Stimulated activated CD4-positive, alpha-beta T cell treated with anti-CD3 and anti-CD28 coated beads, Interleukin-4, amount 100 ng/mL, for 4 hours (primary cell): Measurements from ENCODE around the gene RCC2.

Source experiments
- DNase-seq, 2 experiments: peaks; one replicate each; pipeline ENCODE4 v3.0.0-alpha.2; 2020

RCC2 gene

GRCh38 chr1:17441993-17442357 lies 2.5 kb upstream of the RCC2 start:
- no peak for DNase-seq

- no peak for DNase-seq
These were observed 2.0 kb upstream of the RCC2 start for GRCh38 chr1:17441265-17441992.

- no peak for DNase-seq
These were observed 1.3 kb upstream of the RCC2 start for GRCh38 chr1:17440827-17441168.

GRCh38 chr1:17440074-17440826 lies 773 bp upstream of the RCC2 start:
- no peak for DNase-seq

GRCh38 chr1:17438318-17439249 lies 893 bp downstream of the RCC2 start:
- DNase-seq: peak; percentile 74 to 80

GRCh38 chr1:17437580-17438317 lies 1.7 kb downstream of the RCC2 start:
- peak; percentile 65 to 70 for DNase-seq

GRCh38 chr1:17437260-17437579 lies 2.3 kb downstream of the RCC2 start:
- no peak for DNase-seq

- no peak for DNase-seq
These were observed 2.9 kb downstream of the RCC2 start for GRCh38 chr1:17436380-17437174.

GRCh38 chr1:17434601-17435000 lies 4.9 kb downstream of the RCC2 start:
- no peak for DNase-seq

- no peak for DNase-seq
These were observed 5.5 kb downstream of the RCC2 start for GRCh38 chr1:17434016-17434415.

- no peak for DNase-seq
These were observed 6.2 kb downstream of the RCC2 start for GRCh38 chr1:17433261-17433660.

- no peak for DNase-seq
These were observed 7.1 kb downstream of the RCC2 start for GRCh38 chr1:17432412-17432811.

- no peak for DNase-seq
These were observed 10.3 kb downstream of the RCC2 start for GRCh38 chr1:17429183-17429582.

- no peak for DNase-seq
These were observed 11.5 kb downstream of the RCC2 start for GRCh38 chr1:17427696-17428660.

GRCh38 chr1:17425806-17426600 lies 13.5 kb downstream of the RCC2 start:
- no peak for DNase-seq

- DNase-seq: no peak
These were observed 15.7 kb downstream of the RCC2 start for GRCh38 chr1:17423781-17424245.

- no peak for DNase-seq
These were observed 17.0 kb downstream of the RCC2 start for GRCh38 chr1:17422461-17422860.

- DNase-seq: no peak
These were observed 19.0 kb downstream of the RCC2 start for GRCh38 chr1:17420391-17420918.

- peak; percentile 50 to 67 for DNase-seq
These were observed 19.7 kb downstream of the RCC2 start for GRCh38 chr1:17419626-17420328.
